Activated CD4-positive, alpha-beta memory T cell treated with anti-CD3 and anti-CD28 coated beads for 36 hours (primary cell): ENCODE measurements around the gene KMT5C. TPM values are rescaled to one million over a fixed set of nuclear protein-coding genes. Genes with fewer than 3 reads are reported as not detected.

Source experiments
- CTCF ChIA-PET: fragments of 350-600 bp; sonication (Branson Sonifier 250); formaldehyde crosslinking; loops from one replicate; lab custom pipeline; 2021; ENCODE audit warnings: antibody characterized with exemption, inconsistent platforms; lab: Charles Lee
- POLR2A ChIA-PET: fragments of 350-600 bp; sonication (Branson Sonifier 250); formaldehyde crosslinking; loops from one replicate; lab custom pipeline; 2021; ENCODE audit warnings: antibody characterized with exemption; lab: Charles Lee
- DNase-seq: peaks from one replicate; pipeline ENCODE4 v3.0.0-alpha.2; 2020
- H3K27ac Mint-ChIP-seq: one replicate; pipeline ENCODE4 v1.8.0; 2021; ENCODE audit warnings: mixed read lengths
- H3K27me3 Mint-ChIP-seq: one replicate; pipeline ENCODE4 v1.8.0; 2021; ENCODE audit warnings: mixed read lengths
- H3K36me3 Mint-ChIP-seq: one replicate; pipeline ENCODE4 v1.8.0; 2021; ENCODE audit warnings: mixed read lengths
- H3K4me1 Mint-ChIP-seq: one replicate; pipeline ENCODE4 v1.8.0; 2021; ENCODE audit warnings: low read depth, mixed read lengths
- H3K4me3 Mint-ChIP-seq: one replicate; pipeline ENCODE4 v1.8.0; 2021; ENCODE audit warnings: mild to moderate bottlenecking, mixed read lengths
- H3K9me3 Mint-ChIP-seq: one replicate; pipeline ENCODE4 v1.8.0; 2021; ENCODE audit warnings: mixed read lengths
- intact Hi-C: fragments of 100-400 bp; cut with micrococcal nuclease; formaldehyde crosslinking; loops from one replicate; pipeline ENCODE4 v1.15.1; 2023
- total RNA-seq, 2 experiments: library from RNA; stranded (reverse); gene quantifications; one replicate each; pipeline ENCODE4 v1.2.3, GENCODE V29; 2021

The KMT5C gene
- total RNA-seq, 2 experiments from 2014 or later = 34.2 to 35.2 TPM

GRCh38 chr19:55341171-55341588 is 1.5 kb downstream of the KMT5C start:
- CTCF ChIA-PET = interaction anchor here (1.0 kb wide), 1 partner anchor 39 kb away, joined by 3 read pairs; no protein-coding TSS in a partner anchor
- intact Hi-C loops = no loop called here
- no peaks in the 10 kb centered on the region for H3K9me3 Mint-ChIP-seq
- H3K27me3 Mint-ChIP-seq = peaks cover 6% of the 10 kb centered on the region
- H3K4me3 Mint-ChIP-seq = peak overlapping the region; percentile 87
- peak overlapping the region; percentile 59 for H3K27ac Mint-ChIP-seq
- peaks cover 14% of the 10 kb centered on the region for H3K36me3 Mint-ChIP-seq
- DNase-seq = peak; percentile 85
- H3K4me1 Mint-ChIP-seq = peaks cover 13% of the 10 kb centered on the region
- POLR2A ChIA-PET = interaction anchor here (1.3 kb wide), 1 partner anchor 40 kb away, joined by 3 read pairs; no protein-coding TSS in a partner anchor

- H3K27me3 Mint-ChIP-seq = peaks cover 3% of the 10 kb centered on the region
- H3K4me1 Mint-ChIP-seq = peaks cover 13% of the 10 kb centered on the region
- peaks cover 14% of the 10 kb centered on the region for H3K36me3 Mint-ChIP-seq
- no peaks in the 10 kb centered on the region for H3K9me3 Mint-ChIP-seq
- intact Hi-C loops = no loop called here
- CTCF ChIA-PET = no interaction called here
- peak overlapping the region; percentile 66 for H3K4me3 Mint-ChIP-seq
- POLR2A ChIA-PET = interaction anchor here (1.3 kb wide), 1 partner anchor 41 kb away, joined by 3 read pairs; no protein-coding TSS in a partner anchor
- no peak for DNase-seq
- H3K27ac Mint-ChIP-seq = no peak overlapping the region
Observed at GRCh38 chr19:55341595-55342531, 2.2 kb downstream of the KMT5C start.

GRCh38 chr19:55344444-55344843 is 4.8 kb downstream of the KMT5C start:
- no peak for DNase-seq
- Mint-ChIP-seq H3K36me3 (peaks cover 14% of the 10 kb centered on the region), H3K27me3 (no peaks in the 10 kb centered on the region), H3K27ac (no peak overlapping the region), H3K9me3 (no peaks in the 10 kb centered on the region), H3K4me3 (no peak overlapping the region), H3K4me1 (peaks cover 8% of the 10 kb centered on the region)
- POLR2A ChIA-PET = no interaction called here
- intact Hi-C loops = no loop called here
- CTCF ChIA-PET = no interaction called here

DNA sequence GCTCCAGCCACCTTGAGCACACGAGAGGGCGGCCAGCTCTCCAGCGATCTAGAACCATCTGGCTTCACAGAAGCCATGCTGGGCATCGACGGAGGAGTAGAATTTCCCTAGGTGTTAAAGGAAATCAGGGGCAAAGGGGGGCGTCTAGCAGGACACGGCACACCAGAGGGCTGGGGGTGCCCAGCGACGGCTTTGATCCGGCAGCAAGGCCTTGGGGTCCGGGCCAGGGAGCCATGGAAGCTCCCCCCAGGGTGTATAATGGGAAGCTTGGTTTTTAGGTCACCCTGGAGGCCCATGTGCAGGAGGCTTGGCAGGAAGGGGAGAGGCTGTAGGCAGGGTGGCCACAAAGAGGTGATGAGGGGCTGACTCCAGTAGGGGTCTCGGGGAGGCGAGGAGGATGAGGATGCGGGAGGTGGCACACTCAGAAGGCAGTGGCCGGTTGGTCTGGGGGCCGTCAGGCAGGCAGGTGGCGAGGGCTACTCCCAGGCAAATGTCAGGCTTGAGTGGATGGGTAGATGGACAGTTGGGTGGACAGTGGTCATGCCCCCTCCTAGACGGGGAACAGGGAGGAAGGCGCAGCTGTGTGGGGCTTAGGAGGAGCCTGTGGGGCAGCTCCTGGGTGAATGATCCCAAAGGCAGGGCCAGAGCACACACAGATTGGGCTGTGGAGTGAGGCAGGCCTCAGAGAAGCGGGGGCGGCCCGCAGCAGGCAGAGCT is 5.6 kb downstream of the KMT5C start:
- H3K27ac Mint-ChIP-seq = no peak overlapping the region
- DNase-seq = no peak
- H3K36me3 Mint-ChIP-seq = peaks cover 14% of the 10 kb centered on the region
- intact Hi-C loops = no loop called here
- POLR2A ChIA-PET = no interaction called here
- H3K9me3 Mint-ChIP-seq = no peaks in the 10 kb centered on the region
- no peaks in the 10 kb centered on the region for H3K27me3 Mint-ChIP-seq
- H3K4me1 Mint-ChIP-seq = peaks cover 6% of the 10 kb centered on the region
- CTCF ChIA-PET = no interaction called here
- H3K4me3 Mint-ChIP-seq = no peak overlapping the region

GRCh38 chr19:55345818-55346724 is 6.4 kb downstream of the KMT5C start:
- H3K27ac Mint-ChIP-seq = no peak overlapping the region
- CTCF ChIA-PET = no interaction called here
- H3K36me3 Mint-ChIP-seq = peaks cover 14% of the 10 kb centered on the region

GRCh38 chr19:55346725-55347441 is 7.2 kb downstream of the KMT5C start:
- peaks cover 10% of the 10 kb centered on the region for H3K27me3 Mint-ChIP-seq
- CTCF ChIA-PET = no interaction called here
- no peaks in the 10 kb centered on the region for H3K9me3 Mint-ChIP-seq
- intact Hi-C loops = no loop called here
- H3K4me3 Mint-ChIP-seq = no peak overlapping the region
- H3K27ac Mint-ChIP-seq = no peak overlapping the region
- DNase-seq = no peak
- peaks cover 12% of the 10 kb centered on the region for H3K36me3 Mint-ChIP-seq
- no peaks in the 10 kb centered on the region for H3K4me1 Mint-ChIP-seq
- POLR2A ChIA-PET = no interaction called here

More at GRCh38 chr19:55345818-55346724, 6.4 kb downstream of the KMT5C start:
- peaks cover 2% of the 10 kb centered on the region for H3K27me3 Mint-ChIP-seq
- DNase-seq = no peak
- intact Hi-C loops = no loop called here
- H3K4me1 Mint-ChIP-seq = peaks cover 6% of the 10 kb centered on the region
- H3K4me3 Mint-ChIP-seq = no peak overlapping the region
- POLR2A ChIA-PET = no interaction called here
- no peaks in the 10 kb centered on the region for H3K9me3 Mint-ChIP-seq

DNA sequence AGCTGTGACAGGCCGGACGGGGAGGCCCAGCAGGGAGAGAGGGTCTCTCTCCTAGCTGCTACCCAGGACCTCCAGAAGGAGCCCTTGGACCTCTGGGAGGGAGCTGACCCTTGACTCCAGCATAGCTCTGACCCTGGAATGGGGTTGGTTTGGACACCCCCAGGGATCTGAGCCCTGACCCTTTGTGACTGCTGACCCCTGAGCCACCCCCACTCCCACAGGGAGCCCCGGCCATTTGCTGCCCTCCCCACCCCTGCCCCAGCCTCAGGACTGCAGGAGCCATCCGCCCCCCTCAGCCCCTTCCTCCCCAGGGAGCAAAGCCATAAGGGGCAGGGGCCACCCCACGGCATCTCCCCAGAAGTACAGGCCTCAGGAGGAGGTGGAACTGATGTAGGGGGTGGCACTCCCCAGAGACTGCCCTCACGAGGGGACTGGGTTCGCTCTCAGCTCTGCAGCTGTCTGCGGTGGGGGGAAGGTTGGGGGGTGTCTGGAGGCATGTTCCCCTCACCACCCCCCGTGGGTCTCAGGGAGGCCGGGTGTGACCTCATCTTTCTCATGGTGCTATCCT is 7.8 kb downstream of the KMT5C start:
- Mint-ChIP-seq H3K36me3 (peaks cover 12% of the 10 kb centered on the region), H3K9me3 (no peaks in the 10 kb centered on the region), H3K4me1 (peaks cover 1% of the 10 kb centered on the region), H3K4me3 (no peak overlapping the region), H3K27ac (no peak overlapping the region), H3K27me3 (peaks cover 17% of the 10 kb centered on the region)
- no peak for DNase-seq
- intact Hi-C loops = no loop called here
- CTCF ChIA-PET = interaction anchor here (0.6 to 1.2 kb wide), 2 partner anchors 12 to 46 kb away, joined by 3 read pairs; no protein-coding TSS in a partner anchor
- POLR2A ChIA-PET = no interaction called here

DNA sequence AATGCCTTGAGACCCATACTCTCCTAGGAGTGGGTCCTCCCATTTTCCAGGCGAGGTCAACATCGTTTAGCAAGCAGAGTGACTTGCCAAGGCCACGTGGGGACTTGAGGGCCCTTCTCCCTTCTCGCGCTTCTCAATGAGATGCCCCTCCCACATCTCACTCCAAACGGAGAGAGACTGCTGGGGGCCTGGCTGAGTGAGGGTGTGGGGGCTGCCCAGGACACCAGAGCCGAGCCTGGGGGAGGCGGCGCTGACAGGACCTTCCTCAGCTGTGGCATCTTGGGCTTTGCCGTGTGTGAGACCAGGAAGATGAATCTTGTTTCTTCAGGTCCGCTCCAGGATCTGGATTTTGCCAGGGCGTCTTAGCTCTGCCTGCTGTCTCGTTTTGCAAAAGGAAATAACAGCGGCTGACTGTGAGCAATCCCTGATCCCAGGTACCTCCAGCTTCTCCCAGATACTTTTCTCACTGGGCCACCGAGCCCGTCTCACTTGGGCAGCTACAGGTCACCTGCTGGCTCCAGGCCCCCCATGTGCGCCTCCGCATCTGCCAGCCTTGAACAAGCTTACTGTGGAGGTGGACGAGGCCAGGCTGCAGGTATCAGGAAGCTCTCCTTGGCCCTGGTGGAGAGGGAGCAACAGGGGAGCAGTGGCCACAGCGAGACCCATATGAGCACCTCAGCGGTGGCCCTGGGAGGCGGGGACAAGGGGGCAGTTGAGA is 8.8 kb downstream of the KMT5C start:
- Mint-ChIP-seq H3K27ac (no peak overlapping the region), H3K9me3 (no peaks in the 10 kb centered on the region), H3K4me3 (no peak overlapping the region), H3K36me3 (peaks cover 10% of the 10 kb centered on the region), H3K27me3 (peaks cover 26% of the 10 kb centered on the region), H3K4me1 (peaks cover 10% of the 10 kb centered on the region)
- intact Hi-C loops = no loop called here
- POLR2A ChIA-PET = interaction anchor here (1.1 to 1.6 kb wide), 3 partner anchors 10 to 36 kb away, joined by 3 to 8 read pairs (median 3); partner anchors contain the start of genes KMT5C and TMEM238
- CTCF ChIA-PET = interaction anchor here (1.2 to 1.7 kb wide), 3 partner anchors 9 to 56 kb away, joined by 3 to 4 read pairs (median 4); partner anchors contain the start of gene KMT5C
- DNase-seq = no peak

- Mint-ChIP-seq H3K36me3 (peaks cover under 1% of the 10 kb centered on the region), H3K27me3 (peaks cover 38% of the 10 kb centered on the region), H3K9me3 (no peaks in the 10 kb centered on the region), H3K4me3 (no peak overlapping the region), H3K4me1 (peaks cover 13% of the 10 kb centered on the region), H3K27ac (no peak overlapping the region)
- no peak for DNase-seq
- POLR2A ChIA-PET = no interaction called here
- CTCF ChIA-PET = no interaction called here
- intact Hi-C loops = no loop called here
Observed at GRCh38 chr19:55350620-55351315, 11.1 kb downstream of the KMT5C start.

- peaks cover 13% of the 10 kb centered on the region for H3K4me1 Mint-ChIP-seq
- ChIA-PET CTCF (interaction anchor here (0.8 to 1.5 kb wide), 3 partner anchors 13 to 211 kb away, joined by 3 to 5 read pairs (median 5); partner anchors contain the start of gene KMT5C), POLR2A (no interaction called here)
- H3K27me3 Mint-ChIP-seq = peaks cover 41% of the 10 kb centered on the region
- intact Hi-C loops = no loop called here
- DNase-seq = no peak
- H3K36me3 Mint-ChIP-seq = no peaks in the 10 kb centered on the region
- no peak overlapping the region for H3K27ac Mint-ChIP-seq
- no peaks in the 10 kb centered on the region for H3K9me3 Mint-ChIP-seq
- no peak overlapping the region for H3K4me3 Mint-ChIP-seq
Observed at GRCh38 chr19:55352040-55352439, 12.4 kb downstream of the KMT5C start.
